NCI-H1694 treated with DMSO at 0.1 percent for 48 hours (cell line): Measurements from ENCODE around the gene C21orf91.

Source experiments
- DNase-seq: peaks from one replicate; lab custom pipeline; 2025; lab: John Stamatoyannopoulos, UW

The C21orf91 gene

GRCh38 chr21:17819114-17819876 lies at the start of gene C21orf91:
Gene C21orf91, minus strand, starts transcription at chr21:17819356. Its CDS starts 1,038 bp downstream, at chr21:17818318.
- peak; percentile 34 for DNase-seq

DNA sequence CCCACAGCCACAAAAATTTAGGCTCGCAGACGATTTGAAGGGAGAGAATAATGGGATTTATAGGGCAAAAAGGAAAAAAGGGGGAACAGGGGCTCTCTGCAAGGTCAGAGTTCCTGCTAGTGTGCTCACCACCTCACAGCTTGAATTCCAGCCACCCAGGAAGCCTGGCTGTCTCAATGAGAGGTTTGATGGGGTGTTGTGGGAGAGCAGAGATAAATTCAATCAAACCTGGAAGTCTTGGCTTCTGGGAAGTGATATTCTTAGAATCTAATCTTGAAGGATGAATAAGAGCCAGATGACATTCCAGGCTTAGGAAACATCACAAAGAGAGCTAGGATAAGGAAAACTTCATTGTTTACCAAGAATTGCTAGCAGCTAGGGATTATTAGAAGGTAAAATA lies 47.4 kb upstream of the C21orf91 start:
- DNase-seq, result no peak

DNA sequence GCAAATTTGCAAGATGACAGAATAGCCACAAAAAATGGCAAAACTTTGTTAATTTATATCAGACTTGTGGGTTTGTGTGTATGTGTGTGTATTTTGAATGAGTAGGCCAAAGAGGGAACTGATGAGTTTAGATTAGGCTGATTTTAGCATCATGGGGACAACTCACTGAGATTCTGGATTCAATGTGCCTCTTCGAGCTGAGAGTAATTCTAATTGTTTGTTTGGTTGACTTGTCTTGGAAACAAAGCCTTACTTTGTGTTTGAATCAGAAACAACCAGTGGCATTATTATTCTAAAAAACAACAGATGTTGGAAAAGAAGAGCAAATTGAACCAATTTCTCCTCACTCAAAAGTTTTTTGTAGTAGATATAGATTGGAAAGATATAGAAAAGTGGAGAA lies 40.5 kb upstream of the C21orf91 start:
- DNase-seq, result no peak

DNA sequence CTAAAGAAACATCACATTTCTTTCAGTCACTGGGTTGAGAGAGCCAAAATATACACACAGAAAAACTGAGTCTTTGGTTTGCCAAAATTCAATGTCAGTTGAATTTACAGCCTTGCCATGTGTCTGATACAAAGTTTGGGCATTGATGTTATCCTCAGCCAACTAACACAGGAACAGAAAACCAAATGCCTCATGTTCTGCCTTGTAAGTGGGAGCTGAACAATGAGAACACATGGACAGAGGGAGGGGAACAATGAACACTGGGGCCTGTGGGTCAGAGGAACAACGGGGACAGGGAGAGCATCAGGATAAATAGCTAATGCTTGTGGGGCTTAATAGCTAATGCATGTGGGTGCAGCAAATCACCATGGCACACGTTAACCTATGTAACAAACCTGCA lies 39.6 kb upstream of the C21orf91 start:
- no peak for DNase-seq

DNA sequence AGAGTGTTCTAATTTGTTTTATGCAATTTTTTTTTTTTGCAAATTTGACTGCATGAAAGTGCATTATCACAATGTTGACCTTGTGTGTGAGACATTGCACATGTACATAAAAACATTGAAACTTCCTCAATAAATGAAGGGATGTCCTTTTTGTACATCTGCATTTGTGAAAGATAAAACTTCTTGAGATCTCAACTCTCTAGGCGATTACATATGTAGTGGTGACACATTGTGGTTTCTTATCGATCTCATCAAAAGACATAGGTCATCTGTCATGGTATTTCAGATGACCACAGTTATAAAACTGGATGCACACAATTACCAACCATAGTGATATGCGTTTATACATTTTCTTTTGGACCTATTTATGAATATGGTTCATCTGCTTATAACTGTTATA lies 35.6 kb upstream of the C21orf91 start:
- DNase-seq, result no peak

DNA sequence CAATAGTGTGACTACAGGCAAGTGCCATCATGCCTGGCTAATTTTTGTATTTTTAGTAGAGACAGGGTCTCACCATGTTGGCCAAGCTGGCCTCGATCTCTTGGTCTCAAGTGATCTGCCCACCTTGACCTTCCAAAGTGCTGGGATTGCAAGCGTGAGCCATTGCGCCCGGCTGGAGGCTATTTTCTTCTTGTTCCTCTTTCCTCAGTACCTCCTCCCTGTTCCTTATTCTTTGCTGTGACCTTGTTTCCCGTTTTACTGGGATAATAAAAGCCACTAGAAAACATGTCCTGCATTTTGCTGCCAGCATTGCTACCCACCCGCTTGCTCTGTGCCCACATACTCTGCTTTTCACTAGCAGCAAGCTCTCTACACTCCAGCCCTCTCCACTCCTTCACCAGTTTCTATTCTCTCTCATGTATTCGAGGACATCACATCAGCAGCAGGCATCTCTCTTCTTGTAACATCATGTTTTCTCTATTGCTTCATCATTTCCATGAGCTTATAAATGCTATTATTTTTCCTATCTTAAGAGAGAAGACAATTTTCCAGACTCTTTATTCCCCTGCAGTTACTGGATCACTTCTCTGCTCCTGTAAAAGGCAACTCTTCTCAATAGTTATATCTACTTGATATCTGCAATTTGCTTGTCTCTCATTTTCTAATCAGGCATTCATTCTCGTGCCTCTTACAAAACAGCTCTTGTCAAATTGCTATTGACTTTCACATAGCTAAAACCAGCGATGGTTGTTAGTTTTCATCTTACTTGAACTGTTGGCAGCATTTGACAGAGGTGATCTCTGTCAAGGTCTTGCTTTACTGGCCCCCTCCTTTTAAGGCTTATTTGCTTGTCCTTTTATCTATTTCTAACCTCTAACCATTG lies 34.5 kb upstream of the C21orf91 start:
- DNase-seq, result no peak

DNA sequence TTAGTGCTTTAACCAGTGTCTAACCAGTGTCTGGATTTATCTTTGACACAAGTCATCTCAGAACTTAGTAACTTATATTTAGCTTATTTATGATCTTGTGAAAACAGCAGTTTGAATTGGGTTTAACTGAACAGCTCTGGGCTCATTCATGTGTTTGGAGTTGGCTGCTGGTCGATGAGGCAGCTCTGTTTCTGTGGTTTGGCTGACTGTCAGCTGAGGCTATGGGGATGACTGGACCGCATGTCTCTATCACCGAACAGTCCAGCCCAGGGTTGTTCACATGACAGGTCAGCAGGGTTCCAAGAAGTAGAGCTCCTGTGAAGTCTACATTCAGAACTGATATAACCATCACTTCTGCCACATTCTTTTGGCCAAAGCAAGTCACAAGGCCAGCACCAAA lies 29.1 kb upstream of the C21orf91 start:
- no peak for DNase-seq

- DNase-seq, result no peak
Measured at GRCh38 chr21:17841103-17841502, 21.9 kb upstream of the C21orf91 start.

- DNase-seq, result no peak
Measured at GRCh38 chr21:17834639-17835354, 15.6 kb upstream of the C21orf91 start.

- DNase-seq, result no peak
Measured at GRCh38 chr21:17829472-17829871, 10.3 kb upstream of the C21orf91 start.

- DNase-seq, result no peak
Measured at GRCh38 chr21:17828223-17828622, 9.1 kb upstream of the C21orf91 start.

DNA sequence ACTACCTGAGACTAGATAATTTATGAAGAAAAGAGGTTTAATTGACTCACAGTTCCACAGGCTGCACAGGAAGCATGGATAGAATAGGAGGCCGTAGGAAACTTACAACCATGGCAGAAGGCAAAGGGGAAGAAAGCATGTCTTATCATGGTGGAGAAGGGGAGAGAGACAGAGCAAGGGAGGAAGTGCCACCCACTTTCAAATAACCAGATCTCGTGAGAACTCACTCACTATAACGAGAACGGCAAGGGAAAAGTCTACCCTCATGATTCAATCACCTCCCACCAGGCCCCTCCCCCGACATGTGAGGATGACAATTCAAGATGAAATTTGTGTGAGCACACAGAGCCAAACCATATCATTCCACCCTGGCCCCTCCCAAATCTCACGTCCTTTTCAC lies 4.7 kb upstream of the C21orf91 start:
- no peak for DNase-seq

DNA sequence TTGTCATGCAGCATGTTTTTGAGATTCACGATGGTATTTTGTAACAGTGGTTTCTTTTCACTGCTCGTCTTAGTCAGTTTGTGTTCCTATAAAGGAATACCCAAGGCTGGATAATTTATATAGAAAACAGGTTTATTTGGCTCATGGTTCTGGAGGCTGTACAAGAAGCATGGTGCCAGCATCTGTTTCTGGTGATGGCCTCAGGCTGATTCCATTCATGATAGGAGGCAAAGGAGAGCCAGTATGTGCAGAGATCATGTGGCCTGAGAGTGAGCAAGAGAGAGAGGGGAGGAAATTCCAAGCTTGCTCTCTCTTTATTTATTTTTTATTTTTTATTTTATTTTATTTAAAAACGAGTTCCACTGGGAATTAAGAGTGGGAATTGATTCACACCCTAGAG lies 2.0 kb upstream of the C21orf91 start:
- DNase-seq, result no peak

DNA sequence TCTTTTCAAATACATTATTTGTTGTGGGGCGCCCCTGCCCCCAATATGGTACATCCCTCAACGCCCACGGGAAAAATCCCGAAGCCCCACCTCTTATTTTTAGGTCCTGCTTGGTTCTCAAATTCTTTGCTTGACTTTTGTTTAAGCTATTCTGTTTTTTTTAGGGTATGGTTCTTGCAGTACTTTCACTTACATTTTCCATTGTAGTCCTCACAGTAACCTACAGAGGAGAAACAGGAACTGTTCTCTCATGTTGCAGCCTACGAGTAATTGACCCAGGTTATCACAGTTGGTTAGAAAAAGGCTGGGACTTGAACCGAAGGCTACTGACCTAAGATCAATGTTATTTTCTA lies 697 bp upstream of the C21orf91 start:
- peak; percentile 34 for DNase-seq

DNA sequence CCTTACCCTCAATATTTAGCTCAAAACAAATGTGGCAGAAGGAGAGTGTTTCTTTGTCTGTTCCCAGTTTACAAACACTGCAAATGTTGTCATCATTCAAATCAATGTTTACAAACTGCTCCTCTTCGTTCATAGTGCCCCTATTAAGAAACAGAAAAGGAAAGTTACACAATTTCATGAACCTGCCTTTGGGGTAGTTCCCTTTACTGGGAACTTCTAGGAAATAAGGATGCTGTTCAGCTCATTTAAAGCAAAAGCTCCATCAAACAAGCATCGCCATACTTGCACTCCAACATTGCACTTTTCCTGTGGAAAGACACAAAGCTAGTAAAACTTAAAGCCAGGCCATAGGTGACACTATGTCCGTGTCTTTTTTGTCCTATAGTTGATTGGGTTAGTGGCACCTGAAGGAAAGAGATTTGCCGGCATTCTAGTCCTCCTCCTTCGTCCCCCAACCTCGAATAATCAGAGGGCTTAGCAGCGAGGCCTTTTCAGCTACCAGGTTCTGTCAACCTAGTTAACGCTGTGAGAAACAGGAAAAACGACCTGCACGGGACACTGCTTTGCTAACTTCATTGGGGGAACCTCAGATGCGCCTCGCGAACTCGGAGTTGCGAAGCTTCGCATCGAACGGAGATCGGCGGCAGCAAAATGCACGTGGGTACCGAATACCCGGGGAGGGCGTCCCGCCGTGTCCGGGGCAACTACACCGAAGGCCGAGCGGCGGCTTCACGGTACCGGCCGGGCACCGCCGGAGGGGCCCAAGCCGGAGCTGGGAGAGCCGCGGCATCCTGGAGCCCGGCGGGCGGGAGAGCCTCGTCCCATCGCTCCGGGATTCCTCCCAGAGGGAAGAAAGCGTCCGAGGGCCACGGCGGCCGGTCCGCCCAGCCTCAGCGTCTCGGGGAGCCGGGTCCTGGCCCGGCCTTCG lies 706 bp downstream of the C21orf91 start:
- no peak for DNase-seq

DNA sequence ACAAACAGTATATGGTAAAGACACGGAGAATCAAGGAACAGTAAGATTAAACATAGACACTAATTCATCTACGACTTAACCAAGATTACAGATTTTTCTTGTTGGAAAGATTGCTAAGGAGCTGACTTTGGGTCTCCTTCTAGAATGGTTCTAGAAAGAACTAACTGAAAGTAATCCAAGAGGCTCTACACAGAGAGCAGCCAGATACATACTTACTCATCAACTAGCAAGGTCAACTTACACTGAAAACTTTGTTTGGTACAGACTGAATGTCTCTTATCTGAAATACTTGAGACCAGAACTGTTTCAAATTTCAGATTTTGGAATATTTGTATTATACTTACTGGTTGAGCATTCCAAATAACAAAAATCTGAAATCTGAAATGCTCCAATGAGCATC lies 5.8 kb downstream of the C21orf91 start:
- no peak for DNase-seq

- no peak for DNase-seq
Measured at GRCh38 chr21:17805966-17806365, 13.2 kb downstream of the C21orf91 start.

DNA sequence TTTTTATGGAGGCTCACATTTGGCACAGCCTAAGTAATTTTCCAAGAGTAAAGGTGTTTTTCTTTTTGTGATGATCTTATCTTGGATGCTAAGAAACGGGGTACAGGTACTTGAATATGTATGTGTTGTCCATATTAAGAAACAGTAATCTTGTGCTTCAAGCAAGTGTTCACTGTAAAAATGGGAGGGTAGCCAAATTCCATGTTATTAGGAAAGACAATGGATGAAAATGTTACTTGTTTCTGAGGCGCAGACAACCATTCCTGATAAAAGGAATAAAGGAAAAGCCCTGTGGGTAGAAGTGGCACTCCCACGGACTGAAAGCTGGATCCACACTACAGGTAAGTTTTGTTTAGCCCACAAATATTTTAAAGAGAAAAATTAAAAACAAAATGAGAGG lies 15.6 kb downstream of the C21orf91 start:
- DNase-seq, result no peak

- no peak for DNase-seq
Measured at GRCh38 chr21:17802572-17802971, 16.6 kb downstream of the C21orf91 start.

DNA sequence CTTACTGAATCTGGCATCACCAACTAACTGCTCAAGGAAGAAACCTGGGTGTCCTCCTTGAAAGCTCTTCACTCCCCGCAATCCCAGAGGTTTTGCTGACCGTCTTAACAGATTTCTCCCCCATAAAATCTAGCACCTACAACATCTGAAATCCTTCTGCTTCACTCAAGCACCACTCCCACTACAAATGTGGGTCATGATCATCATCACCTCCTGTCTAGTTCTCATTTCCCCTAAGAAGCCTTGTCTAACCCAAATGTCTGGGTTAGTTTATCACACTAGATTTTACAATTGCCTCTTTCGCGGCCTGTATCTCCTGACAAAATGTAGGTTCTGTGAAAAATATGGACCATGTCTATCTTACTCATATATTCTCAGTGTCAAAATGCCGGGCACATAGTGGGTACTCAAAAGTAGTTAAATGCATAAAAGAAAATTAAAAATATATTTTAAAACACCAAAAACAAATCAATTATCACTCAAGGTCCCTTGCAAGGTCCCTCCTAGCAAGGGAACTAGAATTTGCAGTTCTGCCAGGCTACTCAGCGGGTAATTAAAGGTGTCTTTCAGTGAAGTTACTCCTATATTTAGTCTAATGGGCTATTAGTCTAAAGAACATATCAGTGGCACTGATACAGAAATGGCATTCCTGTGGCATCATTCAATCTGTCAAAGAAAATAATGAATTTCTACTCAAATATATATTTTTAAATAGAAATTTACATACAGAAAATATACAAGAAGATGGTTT lies 19.6 kb downstream of the C21orf91 start:
- DNase-seq, result no peak

DNA sequence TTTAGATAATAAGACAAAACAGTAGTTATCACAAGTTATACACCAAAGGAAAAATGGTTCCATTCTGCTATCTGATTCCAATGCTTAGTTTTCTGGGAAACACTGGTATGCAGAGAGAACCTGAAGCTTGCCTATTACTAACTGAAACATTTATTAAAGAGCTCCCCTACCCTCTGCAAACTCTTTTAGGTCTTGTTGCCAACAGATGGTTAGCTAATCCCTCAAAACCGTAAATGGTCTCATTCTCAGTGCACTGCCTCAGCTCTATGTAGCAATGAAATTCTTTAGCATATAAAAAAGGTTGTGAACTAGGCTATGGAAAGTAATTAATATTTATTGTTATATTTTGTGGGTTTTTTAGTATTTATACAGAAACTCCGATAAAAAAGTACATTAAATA lies 20.4 kb downstream of the C21orf91 start:
- no peak for DNase-seq
